Epithelial cell of esophagus (primary cell): ENCODE data around the gene IFT80.

ENCODE experiments used
- DNase-seq: peaks from one replicate; pipeline ENCODE4 v3.0.0; 2010; ENCODE audit warnings: low read depth
- H3K4me3 ChIP-seq: 2 replicates; pipeline ENCODE4 v1.5.1; 2011; ENCODE audit warnings: mild to moderate bottlenecking, low read length, control low read depth
- CTCF ChIP-seq: IDR thresholded peaks from 2 replicates; pipeline ENCODE4 v1.5.1; 2011; ENCODE audit warnings: low read depth, mild to moderate bottlenecking, low read length, control low read depth, inconsistent platforms; ENCODE audit not compliant: insufficient read depth; ENCODE audit errors: missing control alignments

Gene IFT80

GRCh38 chr3:160401291-160402095 is 2.5 kb upstream of the IFT80 start:
- TF ChIP-seq CTCF = no peak
- DNase-seq = peak; percentile 71
- H3K4me3 ChIP-seq = peak overlapping the region; percentile 98

GRCh38 chr3:160400702-160401150 is 1.7 kb upstream of the IFT80 start:
- TF ChIP-seq CTCF = no peak
- peak; percentile 31 for DNase-seq
- H3K4me3 ChIP-seq = peak overlapping the region; percentile 98

- peak overlapping the region; percentile 98 for H3K4me3 ChIP-seq
- TF ChIP-seq CTCF = no peak
- DNase-seq = peak; percentile 54
Measured at GRCh38 chr3:160400030-160400701, 1.1 kb upstream of the IFT80 start.

GRCh38 chr3:160398820-160399124 is 253 bp downstream of the IFT80 start:
- peak overlapping the region; percentile 98 for H3K4me3 ChIP-seq
- peak; percentile 9 for TF ChIP-seq CTCF
- no peak for DNase-seq

GRCh38 chr3:160395297-160395696 is 3.7 kb downstream of the IFT80 start:
- no peak for TF ChIP-seq CTCF
- no peak overlapping the region for H3K4me3 ChIP-seq
- DNase-seq = peak; percentile 35

GRCh38 chr3:160394009-160394392 is 5.0 kb downstream of the IFT80 start:
- H3K4me3 ChIP-seq = no peak overlapping the region
- no peak for TF ChIP-seq CTCF
- no peak for DNase-seq
